Chondrocyte (in vitro differentiated cells): ENCODE measurements around the gene PRG3. TPM values are rescaled to one million over a fixed set of nuclear protein-coding genes. Genes with fewer than 3 reads are reported as not detected.
A peak's percentile ranks its signal among the peaks of the same experiment; 100 is the strongest.

Experiments used
- DNase-seq: peaks from one replicate; pipeline ENCODE4 v3.0.0; 2021; ENCODE audit warnings: mixed read lengths, low spot score
- H3K27ac Mint-ChIP-seq: one replicate; pipeline ENCODE4 v1.8.0; 2021; ENCODE audit warnings: mild to moderate bottlenecking, moderate library complexity, mixed read lengths; ENCODE audit not compliant: unreplicated experiment
- H3K27me3 Mint-ChIP-seq: 2 replicates; pipeline ENCODE4 v1.8.0; 2021; ENCODE audit warnings: low read depth, mixed read lengths
- H3K36me3 Mint-ChIP-seq: 2 replicates; pipeline ENCODE4 v1.8.0; 2021; ENCODE audit warnings: low read depth, mixed read lengths
- H3K4me1 Mint-ChIP-seq: 2 replicates; pipeline ENCODE4 v1.8.0; 2021; ENCODE audit warnings: low read depth, mild to moderate bottlenecking, mixed read lengths
- H3K4me3 Mint-ChIP-seq: one replicate; pipeline ENCODE4 v1.8.0; 2021; ENCODE audit warnings: mild to moderate bottlenecking, moderate library complexity, mixed read lengths; ENCODE audit not compliant: unreplicated experiment
- H3K9me3 Mint-ChIP-seq: 2 replicates; pipeline ENCODE4 v1.8.0; 2021; ENCODE audit warnings: low read depth, mixed read lengths
- CTCF ChIP-seq: fragments of 200-600 bp; sonication (generic); IDR thresholded peaks from 2 replicates; pipeline ENCODE4 v1.5.0; 2021; ENCODE audit warnings: antibody characterized with exemption, mild to moderate bottlenecking, moderate library complexity
- total RNA-seq: library from RNA; stranded (reverse); gene quantifications from 3 replicates; pipeline ENCODE4 v1.2.1, GENCODE V29; 2021

Gene PRG3
- total RNA-seq, 1 donor from 2014 or later = not detected

- no peak for DNase-seq
- TF ChIP-seq CTCF = no peak
- H3K4me1 Mint-ChIP-seq = peaks cover 23% of the 10 kb centered on the region
- H3K27ac Mint-ChIP-seq = peak overlapping the region; percentile 97
- H3K36me3 Mint-ChIP-seq = peaks cover 5% of the 10 kb centered on the region
- peaks cover 14% of the 10 kb centered on the region for H3K27me3 Mint-ChIP-seq
- no peaks in the 10 kb centered on the region for H3K9me3 Mint-ChIP-seq
- H3K4me3 Mint-ChIP-seq = peak overlapping the region; percentile 78
Measured at GRCh38 chr11:57336111-57336666, 44.8 kb downstream of the PRG3 start.

- peak; percentile 39 for TF ChIP-seq CTCF
- no peaks in the 10 kb centered on the region for H3K9me3 Mint-ChIP-seq
- H3K27ac Mint-ChIP-seq = peak within 1 kb of the TSS; percentile 97
- no peak for DNase-seq
- peaks cover 13% of the 10 kb centered on the region for H3K27me3 Mint-ChIP-seq
- H3K4me1 Mint-ChIP-seq = peaks cover 23% of the 10 kb centered on the region
- peaks cover 8% of the 10 kb centered on the region for H3K36me3 Mint-ChIP-seq
- H3K4me3 Mint-ChIP-seq = peak within 1 kb of the TSS; percentile 78
Measured at GRCh38 chr11:57335343-57336110, 45.4 kb downstream of the PRG3 start, which contains the start of gene SSRP1. SSRP1 (minus strand) TSS chr11:57335892; CDS start chr11:57335121, 771 bp downstream.

- Mint-ChIP-seq H3K4me3 (peak overlapping the region; percentile 78), H3K4me1 (peaks cover 23% of the 10 kb centered on the region), H3K9me3 (no peaks in the 10 kb centered on the region), H3K36me3 (peaks cover 13% of the 10 kb centered on the region), H3K27me3 (peaks cover 8% of the 10 kb centered on the region), H3K27ac (peak overlapping the region; percentile 94)
- no peak for DNase-seq
- TF ChIP-seq CTCF = no peak
Measured at GRCh38 chr11:57335023-57335342, 46.0 kb downstream of the PRG3 start.

GRCh38 chr11:57332694-57333440, 48.1 kb downstream of the PRG3 start:
- H3K4me1 Mint-ChIP-seq = peaks cover 23% of the 10 kb centered on the region
- peaks cover under 1% of the 10 kb centered on the region for H3K27me3 Mint-ChIP-seq
- H3K36me3 Mint-ChIP-seq = peaks cover 25% of the 10 kb centered on the region
- DNase-seq = no peak
- no peak overlapping the region for H3K4me3 Mint-ChIP-seq
- no peak overlapping the region for H3K27ac Mint-ChIP-seq
- no peak for TF ChIP-seq CTCF
- no peaks in the 10 kb centered on the region for H3K9me3 Mint-ChIP-seq

- Mint-ChIP-seq H3K4me1 (peaks cover 25% of the 10 kb centered on the region), H3K9me3 (no peaks in the 10 kb centered on the region), H3K4me3 (no peak overlapping the region), H3K36me3 (peaks cover 35% of the 10 kb centered on the region), H3K27ac (no peak overlapping the region), H3K27me3 (no peaks in the 10 kb centered on the region)
- TF ChIP-seq CTCF = no peak
- DNase-seq = no peak
Measured at GRCh38 chr11:57331720-57332119, 49.2 kb downstream of the PRG3 start.
